SK-N-MC (cell line): ENCODE results near the gene CAPN15.

Experiments
- DNase-seq: peaks from one replicate; pipeline ENCODE4 v3.0.0-alpha.2; 2011; ENCODE audit warnings: low read depth, low spot score
- H3K27ac ChIP-seq: fragments of 200-600 bp; sonication (generic); 2 replicates; pipeline ENCODE4 v1.5.1; 2016; ENCODE audit warnings: mixed run types
- H3K36me3 ChIP-seq: fragments of 200-600 bp; sonication (generic); 2 replicates; pipeline ENCODE4 v1.6.1; 2017; ENCODE audit warnings: antibody characterized with exemption, low read length, mixed read lengths; ENCODE audit not compliant: insufficient read depth
- H3K4me3 ChIP-seq: fragments of 200-600 bp; sonication (generic); 2 replicates; pipeline ENCODE4 v1.5.1; 2016
- H3K9ac ChIP-seq: fragments of 200-600 bp; sonication (generic); 2 replicates; pipeline ENCODE4 v1.8.0; 2017; ENCODE audit warnings: mixed run types, mixed read lengths; ENCODE audit not compliant: insufficient read length
- H3K9me3 ChIP-seq: fragments of 200-600 bp; sonication (generic); 2 replicates; pipeline ENCODE4 v1.6.1; 2017; ENCODE audit warnings: low read depth, mild to moderate bottlenecking, antibody characterized with exemption, low read length, moderate library complexity, mixed read lengths
- EZH2 ChIP-seq: fragments of 200-600 bp; sonication (generic); IDR thresholded peaks from one replicate; pipeline ENCODE4 v1.6.1; 2017; ENCODE audit warnings: antibody characterized with exemption
- FOXP2 ChIP-seq: optimal IDR thresholded peaks from 2 replicates; pipeline ENCODE3; 2011; ENCODE audit warnings: mild to moderate bottlenecking, moderate library complexity; ENCODE audit not compliant: insufficient read depth; ENCODE audit errors: extremely low read length, control extremely low read depth
- POLR2AphosphoS5 ChIP-seq: IDR thresholded peaks from 2 replicates; pipeline ENCODE4 v1.6.1; 2012; ENCODE audit warnings: mild to moderate bottlenecking, low read depth, low read length, borderline replicate concordance

The CAPN15 gene

GRCh38 chr16:512802-513201, 14.7 kb upstream of the CAPN15 start:
- DNase-seq, result no peak
- Histone ChIP-seq H3K4me3 (no peak overlapping the region), H3K9ac (no peak overlapping the region), H3K36me3 (no peaks in the 10 kb centered on the region; the same call in 1 of the 2 replicates), H3K9me3 (no peaks in the 10 kb centered on the region), H3K27ac (no peak overlapping the region)
- no peak for TF ChIP-seq POLR2AphosphoS5
- no peak for TF ChIP-seq FOXP2
- TF ChIP-seq EZH2, result no peak

DNA sequence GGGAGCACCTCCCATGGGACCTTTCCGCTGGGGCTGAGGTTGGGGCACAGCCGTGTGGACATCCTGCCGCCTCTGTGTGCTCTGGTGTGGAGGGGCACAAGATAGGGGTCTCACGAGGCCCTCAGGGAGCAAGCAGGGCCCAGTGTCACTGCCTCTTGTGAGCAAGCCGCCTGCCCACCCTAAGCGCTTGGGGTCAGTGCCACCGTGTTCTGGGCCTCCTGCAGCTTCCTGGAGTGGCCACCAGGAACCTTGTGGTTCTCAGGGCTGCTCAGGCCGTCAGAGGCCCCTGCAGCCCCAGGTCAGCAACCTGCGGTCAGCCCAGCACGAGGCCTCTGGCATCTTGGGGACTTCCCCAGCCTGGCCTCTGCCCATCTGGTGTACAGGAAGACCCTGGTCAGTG, 13.6 kb upstream of the CAPN15 start:
- DNase-seq, result no peak
- TF ChIP-seq FOXP2 (no peak), EZH2 (no peak), POLR2AphosphoS5 (no peak)
- Histone ChIP-seq H3K36me3 (no peaks in the 10 kb centered on the region; the same call in 1 of the 2 replicates), H3K9me3 (no peaks in the 10 kb centered on the region), H3K9ac (no peak overlapping the region), H3K4me3 (no peak overlapping the region), H3K27ac (no peak overlapping the region)

GRCh38 chr16:515175-515938, 12.2 kb upstream of the CAPN15 start:
- DNase-seq, result no peak
- no peaks in the 10 kb centered on the region; the same call in 1 of the 2 replicates for H3K36me3 ChIP-seq
- no peak overlapping the region for H3K9ac ChIP-seq

GRCh38 chr16:515939-516226, 11.6 kb upstream of the CAPN15 start:
- no peak for DNase-seq
- TF ChIP-seq FOXP2 (no peak), POLR2AphosphoS5 (no peak), EZH2 (no peak)
- no peak overlapping the region for H3K4me3 ChIP-seq
- H3K27ac ChIP-seq, result no peak overlapping the region
- no peaks in the 10 kb centered on the region for H3K9me3 ChIP-seq
- no peaks in the 10 kb centered on the region; the same call in 1 of the 2 replicates for H3K36me3 ChIP-seq
- no peak overlapping the region for H3K9ac ChIP-seq

More at GRCh38 chr16:515175-515938, 12.2 kb upstream of the CAPN15 start:
- Histone ChIP-seq H3K27ac (no peak overlapping the region), H3K4me3 (no peak overlapping the region), H3K9me3 (no peaks in the 10 kb centered on the region)
- TF ChIP-seq FOXP2, result no peak
- TF ChIP-seq POLR2AphosphoS5, result no peak
- TF ChIP-seq EZH2, result no peak

GRCh38 chr16:516301-516700, 11.2 kb upstream of the CAPN15 start:
- Histone ChIP-seq H3K36me3 (no peaks in the 10 kb centered on the region; the same call in 1 of the 2 replicates), H3K9me3 (no peaks in the 10 kb centered on the region), H3K27ac (no peak overlapping the region), H3K4me3 (no peak overlapping the region), H3K9ac (no peak overlapping the region)
- DNase-seq, result no peak
- no peak for TF ChIP-seq FOXP2
- TF ChIP-seq EZH2, result no peak
- no peak for TF ChIP-seq POLR2AphosphoS5

DNA sequence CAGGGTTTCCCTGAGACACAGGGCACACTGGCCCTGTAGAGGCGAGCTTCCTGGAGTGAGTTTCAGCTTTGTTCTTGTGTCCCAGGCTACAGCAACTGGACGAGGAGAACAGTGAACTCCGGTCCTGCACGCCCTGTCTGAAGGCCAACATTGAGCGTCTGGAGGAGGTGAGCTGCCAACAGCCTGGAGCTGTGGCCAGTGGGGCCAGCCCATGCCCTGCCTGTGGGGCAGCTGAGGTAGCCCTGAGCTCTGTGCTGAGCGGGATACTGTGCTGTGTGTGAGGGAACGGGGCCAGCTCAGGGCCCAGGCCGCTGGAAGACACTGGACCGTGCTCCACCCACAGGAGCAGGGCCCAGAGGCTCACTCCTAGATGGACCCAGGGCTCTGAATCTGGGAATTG, 8.7 kb upstream of the CAPN15 start:
- Histone ChIP-seq H3K9me3 (no peaks in the 10 kb centered on the region), H3K27ac (no peak overlapping the region), H3K4me3 (no peak overlapping the region), H3K9ac (no peak overlapping the region), H3K36me3 (no peaks in the 10 kb centered on the region; the same call in 1 of the 2 replicates)
- DNase-seq, result no peak
- TF ChIP-seq FOXP2 (no peak), EZH2 (no peak), POLR2AphosphoS5 (no peak)

GRCh38 chr16:519425-519824, 8.1 kb upstream of the CAPN15 start:
- H3K4me3 ChIP-seq, result no peak overlapping the region
- TF ChIP-seq FOXP2 (no peak), POLR2AphosphoS5 (no peak), EZH2 (no peak)
- no peak for DNase-seq
- no peaks in the 10 kb centered on the region for H3K9me3 ChIP-seq
- H3K9ac ChIP-seq, result no peak overlapping the region
- H3K27ac ChIP-seq, result no peak overlapping the region
- no peaks in the 10 kb centered on the region; the same call in 1 of the 2 replicates for H3K36me3 ChIP-seq

DNA sequence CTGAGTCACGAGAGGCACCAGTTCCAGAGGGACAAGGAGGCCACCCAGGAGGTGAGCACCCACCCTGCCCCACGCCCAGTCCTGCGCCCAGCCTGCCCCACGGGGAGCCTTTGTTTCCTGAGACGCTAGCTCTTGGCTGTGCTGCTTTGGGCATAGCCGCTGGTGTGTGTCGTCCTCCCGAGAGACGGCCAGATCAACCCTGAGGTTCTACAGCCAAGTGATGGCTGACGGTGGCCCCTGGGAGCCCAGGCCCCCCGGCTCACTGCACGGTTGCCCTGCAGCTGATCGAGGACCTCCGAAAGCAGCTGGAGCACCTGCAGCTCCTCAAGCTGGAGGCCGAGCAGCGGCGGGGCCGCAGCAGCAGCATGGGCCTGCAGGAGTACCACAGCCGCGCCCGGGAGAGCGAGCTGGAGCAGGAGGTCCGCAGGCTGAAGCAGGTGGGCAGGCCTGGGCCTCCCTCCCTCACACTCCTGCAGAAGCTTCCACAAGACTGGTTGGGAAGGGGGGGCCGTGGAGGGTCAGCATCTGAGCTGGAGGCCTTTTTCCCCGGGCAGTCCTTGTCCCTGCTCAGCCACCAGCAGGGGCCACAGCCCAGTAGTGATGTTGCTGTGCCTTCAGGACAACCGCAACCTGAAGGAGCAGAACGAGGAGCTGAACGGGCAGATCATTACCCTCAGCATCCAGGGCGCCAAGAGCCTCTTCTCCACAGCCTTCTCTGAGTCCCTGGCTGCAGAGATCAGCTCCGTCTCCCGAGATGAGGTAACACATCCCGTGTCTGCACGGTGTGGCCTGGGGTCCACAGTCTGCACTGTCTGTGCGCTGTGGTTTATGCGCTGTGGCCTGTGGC, 7.4 kb upstream of the CAPN15 start:
- Histone ChIP-seq H3K4me3 (no peak overlapping the region), H3K36me3 (no peaks in the 10 kb centered on the region; the same call in 1 of the 2 replicates), H3K9me3 (no peaks in the 10 kb centered on the region), H3K27ac (no peak overlapping the region), H3K9ac (no peak overlapping the region)
- DNase-seq, result no peak
- TF ChIP-seq POLR2AphosphoS5 (no peak), EZH2 (no peak), FOXP2 (no peak)
